Activated CD4-positive, alpha-beta T cell treated with anti-CD3 and anti-CD28 coated beads for 1 hour (primary cell): ENCODE results near the gene FOXQ1.

Source experiments
- DNase-seq: peaks from one replicate; pipeline ENCODE4 v3.0.0-alpha.2; 2020

FOXQ1 gene

GRCh38 chr6:1311400-1312202, at the start of gene FOXQ1:
TSS of gene FOXQ1 (plus strand) at chr6:1312098. CDS start at chr6:1312705, 607 bp downstream.
- DNase-seq: no peak

- no peak for DNase-seq
Measured at GRCh38 chr6:1262704-1263038, 49.2 kb upstream of the FOXQ1 start.

- DNase-seq: no peak
Measured at GRCh38 chr6:1263039-1263849, 48.7 kb upstream of the FOXQ1 start.

GRCh38 chr6:1263850-1264377, 48.0 kb upstream of the FOXQ1 start:
- DNase-seq: no peak

- DNase-seq: no peak
Measured at GRCh38 chr6:1264619-1265445, 47.1 kb upstream of the FOXQ1 start.

- DNase-seq: no peak
Measured at GRCh38 chr6:1266686-1267056, 45.2 kb upstream of the FOXQ1 start.

GRCh38 chr6:1267057-1267732, 44.7 kb upstream of the FOXQ1 start:
- DNase-seq: no peak

- DNase-seq: no peak
Measured at GRCh38 chr6:1267790-1268762, 43.8 kb upstream of the FOXQ1 start.

GRCh38 chr6:1271071-1271763, 40.7 kb upstream of the FOXQ1 start:
- no peak for DNase-seq

GRCh38 chr6:1278061-1278720, 33.7 kb upstream of the FOXQ1 start:
- DNase-seq: no peak

GRCh38 chr6:1279065-1279464, 32.8 kb upstream of the FOXQ1 start:
- DNase-seq: no peak

GRCh38 chr6:1280666-1281300, 31.1 kb upstream of the FOXQ1 start:
- no peak for DNase-seq

GRCh38 chr6:1281746-1282145, 30.2 kb upstream of the FOXQ1 start:
- DNase-seq: no peak

GRCh38 chr6:1283501-1283900, 28.4 kb upstream of the FOXQ1 start:
- no peak for DNase-seq

- no peak for DNase-seq
Measured at GRCh38 chr6:1285556-1285955, 26.3 kb upstream of the FOXQ1 start.

- DNase-seq: no peak
Measured at GRCh38 chr6:1285956-1286355, 25.9 kb upstream of the FOXQ1 start.

- DNase-seq: no peak
Measured at GRCh38 chr6:1287103-1287591, 24.8 kb upstream of the FOXQ1 start.

GRCh38 chr6:1290086-1290485, 21.8 kb upstream of the FOXQ1 start:
- no peak for DNase-seq

- no peak for DNase-seq
Measured at GRCh38 chr6:1290805-1291204, 21.1 kb upstream of the FOXQ1 start.
